Ishikawa (cell line): ENCODE measurements around the gene SLC25A14.

Source experiments
- CEBPB ChIP-seq: IDR thresholded peaks from 2 replicates; pipeline ENCODE4 v1.6.1; 2012
- CREB1 ChIP-seq: IDR thresholded peaks from 2 replicates; pipeline ENCODE4 v1.6.1; 2012; ENCODE audit warnings: low read depth
- EP300 ChIP-seq: IDR thresholded peaks from 2 replicates; pipeline ENCODE4 v1.6.1; 2012; ENCODE audit warnings: borderline replicate concordance
- MAX ChIP-seq: IDR thresholded peaks from 2 replicates; pipeline ENCODE4 v1.6.1; 2012
- NFIC ChIP-seq: IDR thresholded peaks from 2 replicates; pipeline ENCODE4 v1.6.1; 2012
- RAD21 ChIP-seq: IDR thresholded peaks from 2 replicates; pipeline ENCODE4 v1.6.1; 2012; ENCODE audit warnings: low read depth
- REST ChIP-seq: IDR thresholded peaks from 2 replicates; pipeline ENCODE4 v1.6.1; 2012; ENCODE audit warnings: low read depth, mild to moderate bottlenecking
- TCF12 ChIP-seq: IDR thresholded peaks from 2 replicates; pipeline ENCODE4 v1.6.1; 2012; ENCODE audit warnings: low read depth
- TEAD4 ChIP-seq: IDR thresholded peaks from 2 replicates; pipeline ENCODE4 v1.6.1; 2012
- YY1 ChIP-seq: IDR thresholded peaks from 2 replicates; pipeline ENCODE4 v1.6.1; 2012; ENCODE audit warnings: low read depth

GRCh38 chrX:130386408-130386808 lies 46.7 kb downstream of the SLC25A14 start:
- TF ChIP-seq EP300 (no peak), MAX (no peak), NFIC (no peak), RAD21 (no peak), CEBPB (no peak), REST (no peak), YY1 (no peak), TCF12 (no peak), TEAD4 (no peak), CREB1 (no peak)
